GM12878 (cell line): Measurements from ENCODE around the gene NELL1. TPM values are rescaled to one million over a fixed set of nuclear protein-coding genes. Genes with fewer than 3 reads are reported as not detected.

ENCODE experiments used
- ATAC-seq: fragments of 200-7000 bp; cut with Tn5 transposase; 3 replicates; pipeline ENCODE4 v1.9.1; 2020; ENCODE audit warnings: mild to moderate bottlenecking, moderate library complexity
- BruUV-seq: library from RNA; stranded (reverse); fragments of 400-500 nt; replicated peaks from 2 replicates; lab custom pipeline; 2021; lab: Mats Ljungman, UMichigan
- CTCF ChIA-PET: fragments of 300-600 bp; sonication (Branson Sonifier 250); formaldehyde crosslinking; extraction: SDS; loops from one replicate; lab custom pipeline; 2021; ENCODE audit warnings: inconsistent platforms; lab: Yijun Ruan, JAX
- POLR2A ChIA-PET: fragments of 350-600 bp; formaldehyde crosslinking; extraction: SDS; loops from one replicate; lab custom pipeline; 2021; ENCODE audit warnings: inconsistent platforms; lab: Charles Lee
- RAD21 ChIA-PET: fragments of 300-600 bp; sonication (Branson Sonifier 250); formaldehyde crosslinking; loops from one replicate; lab custom pipeline; 2023; ENCODE audit warnings: antibody characterized with exemption; ENCODE audit not compliant: unreplicated experiment; lab: Charles Lee
- SMC1A ChIA-PET: fragments of 300-600 bp; sonication (Branson Sonifier 250); formaldehyde crosslinking; loops from one replicate; lab custom pipeline; 2023; ENCODE audit not compliant: unreplicated experiment, uncharacterized antibody; lab: Charles Lee
- DNase-seq: peaks from one replicate; pipeline ENCODE4 v3.0.0-alpha.2; 2011; ENCODE audit warnings: low read depth, low spot score
- FAIRE-seq: peaks from 3 replicates; lab custom pipeline; 2011; peaks lifted over from hg19 to GRCh38; lab: Jason Lieb, UNC
- H2AFZ ChIP-seq: 2 replicates; pipeline ENCODE4 v1.6.0; 2011; ENCODE audit warnings: low read depth, low read length, control low read depth; ENCODE audit not compliant: control insufficient read depth
- H3K27ac ChIP-seq: 2 replicates; pipeline ENCODE4 v1.5.1; 2011; ENCODE audit warnings: control low read depth; ENCODE audit not compliant: control insufficient read depth, insufficient read depth
- H3K27me3 ChIP-seq, 2 experiments: replicated peaks in 1 of 2; 2 replicates each; pipeline versions ENCODE4 v1.6.0 to v1.6.1; 2011; ENCODE audit warnings: low read length in 1 of 2; ENCODE audit not compliant: control insufficient read depth in 2 of 2, insufficient read depth in 2 of 2
- H3K36me3 ChIP-seq, 2 experiments: 2 replicates each; pipeline ENCODE4 v1.5.1; 2011; ENCODE audit warnings: low read length in 1 of 2; ENCODE audit not compliant: control insufficient read depth in 2 of 2, insufficient read depth in 2 of 2
- H3K4me1 ChIP-seq: 2 replicates; pipeline ENCODE4 v1.6.1; 2011; ENCODE audit warnings: mild to moderate bottlenecking, low read length, moderate library complexity, mixed read lengths; ENCODE audit not compliant: control insufficient read depth, insufficient read depth
- H3K4me2 ChIP-seq: 2 replicates; pipeline ENCODE4 v1.6.0; 2011; ENCODE audit warnings: control low read depth; ENCODE audit not compliant: control insufficient read depth, insufficient read depth
- H3K4me3 ChIP-seq: fragments of 200-600 bp; sonication (generic); 2 replicates; pipeline ENCODE4 v1.5.1; 2016
- H3K79me2 ChIP-seq: 2 replicates; pipeline ENCODE4 v1.6.0; 2011; ENCODE audit warnings: low read length; ENCODE audit not compliant: control insufficient read depth, insufficient read depth
- H3K9ac ChIP-seq: 2 replicates; pipeline ENCODE4 v1.8.0; 2011; ENCODE audit warnings: low read length, control low read depth, mixed read lengths; ENCODE audit not compliant: control insufficient read depth, insufficient read depth
- H3K9me3 ChIP-seq: replicated peaks from 3 replicates; pipeline ENCODE4 v1.5.1; 2011; ENCODE audit warnings: mild to moderate bottlenecking, low read length; ENCODE audit not compliant: control insufficient read depth, insufficient read depth
- H4K20me1 ChIP-seq: 2 replicates; pipeline ENCODE4 v1.6.0; 2011; ENCODE audit not compliant: control insufficient read depth, insufficient read depth
- CBX5 ChIP-seq: sonication (generic); IDR thresholded peaks from 2 replicates; pipeline ENCODE4 v1.6.1; 2016; ENCODE audit warnings: low read depth, moderate library complexity, mild to moderate bottlenecking, inconsistent platforms
- CREB1 ChIP-seq: IDR thresholded peaks from 2 replicates; pipeline ENCODE4 v1.6.1; 2012; ENCODE audit warnings: low read depth, mild to moderate bottlenecking, inconsistent platforms
- FOXK2 ChIP-seq: fragments of 450-650 bp; IDR thresholded peaks from 2 replicates; pipeline ENCODE4 v1.6.1; 2017; ENCODE audit warnings: mild to moderate bottlenecking, moderate library complexity
- HDAC2 ChIP-seq: fragments of 200-600 bp; sonication (generic); IDR thresholded peaks from 2 replicates; pipeline ENCODE4 v1.6.1; 2017
- MAX ChIP-seq: IDR thresholded peaks from 2 replicates; pipeline ENCODE4 v1.6.1; 2012; ENCODE audit warnings: low read depth, low read length, improper control_type of control experiment
- MEF2B ChIP-seq: fragments of 450-650 bp; IDR thresholded peaks from 2 replicates; pipeline ENCODE4 v1.6.1; 2018; ENCODE audit warnings: mild to moderate bottlenecking, moderate library complexity; ENCODE audit not compliant: partially characterized antibody, poor library complexity, severe bottlenecking
- MXI1 ChIP-seq: fragments of 150-350 bp; IDR thresholded peaks from 2 replicates; pipeline ENCODE4 v1.6.1; 2011; ENCODE audit warnings: low read depth, mild to moderate bottlenecking, inconsistent platforms, low read length, improper control_type of control experiment
- NFIC ChIP-seq: IDR thresholded peaks from 2 replicates; pipeline ENCODE4 v1.6.1; 2012; ENCODE audit warnings: low read depth, mild to moderate bottlenecking, inconsistent platforms, low read length, moderate library complexity
- PAX5 ChIP-seq: IDR thresholded peaks from 2 replicates; pipeline ENCODE4 v1.6.1; 2011; ENCODE audit warnings: low read depth, low read length, borderline replicate concordance
- PBX3 ChIP-seq: IDR thresholded peaks from 2 replicates; pipeline ENCODE4 v1.6.1; 2011; ENCODE audit warnings: mild to moderate bottlenecking, low read depth, low read length, moderate library complexity; ENCODE audit not compliant: insufficient replicate concordance
- RAD21 ChIP-seq: IDR thresholded peaks from 2 replicates; pipeline ENCODE4 v1.6.1; 2011; ENCODE audit warnings: mild to moderate bottlenecking, low read depth, low read length, moderate library complexity; ENCODE audit not compliant: insufficient read depth
- RBBP5 ChIP-seq: fragments of 200-600 bp; sonication (generic); conservative IDR thresholded peaks from 2 replicates; pipeline ENCODE4 v1.6.1; 2016
- SIN3A ChIP-seq: IDR thresholded peaks from 2 replicates; pipeline ENCODE4 v1.6.1; 2012; ENCODE audit warnings: low read depth, low read length, improper control_type of control experiment
- SMARCA5 ChIP-seq: fragments of 450-650 bp; IDR thresholded peaks from 2 replicates; pipeline ENCODE4 v1.6.1; 2017; ENCODE audit warnings: mild to moderate bottlenecking
- SREBF1 ChIP-seq: IDR thresholded peaks from 2 replicates; pipeline ENCODE4 v1.6.1; 2012; ENCODE audit warnings: mild to moderate bottlenecking, low read length
- ZZZ3 ChIP-seq: IDR thresholded peaks from 2 replicates; pipeline ENCODE4 v1.6.1; 2011; ENCODE audit warnings: low read depth; ENCODE audit not compliant: control insufficient read depth, insufficient read length
- WGBS: methylation state at CpG from one replicate; pipeline ENCODE4 v1.1.6; 2016; ENCODE audit warnings: low lambda C conversion rate; ENCODE audit not compliant: insufficient replicate concordance, insufficient coverage; ENCODE audit errors: missing lambda C conversion rate; 5-methylcytosine and 5-hydroxymethylcytosine counted together
- in situ Hi-C: fragments of 300-500 bp; cut with MboI; formaldehyde crosslinking; loops from 9 replicates; pipeline ENCODE4 v1.14.3; 2018; ENCODE audit warnings: mixed read lengths
- intact Hi-C: fragments of 100-400 bp; cut with micrococcal nuclease; formaldehyde crosslinking; loops from one replicate; pipeline ENCODE4 v1.14.2; 2022; ENCODE audit not compliant: unreplicated experiment
- polyA plus RNA-seq, 11 experiments: library from polyadenylated mRNA; depleted of rRNA in 4 of 11; unstranded in 6 of 11; stranded (reverse) in 5 of 11; fragments of >200 nt; fragmentation: Nextera tagmentation in 4 of 11; fragmentation: Illumina TruSeq in 1 of 11; extraction: Ambion mirVana in 4 of 11; extraction: Trizol in 1 of 11; gene quantifications; 1 replicate in 1 of 11; 2 replicates in 10 of 11; pipeline versions ENCODE4 v1.2.1 to v1.2.3, GENCODE V29; 2011 to 2016; ENCODE audit warnings: inconsistent platforms in 2 of 11, missing spikeins in 2 of 11, low read depth in 1 of 11
- total RNA-seq, 4 experiments: library from RNA; depleted of rRNA in 3 of 4; stranded (reverse); fragments of >200 nt in 3 of 4; fragmentation: Illumina TruSeq in 1 of 4; extraction: Trizol in 1 of 4; gene quantifications; 2 replicates each; pipeline versions ENCODE4 v1.2.1 to v1.2.3, GENCODE V29; 2013 to 2021
- TF ChIP-seq, protein P1 (sequence below): fragments of 450-650 bp; formaldehyde crosslinking; IDR thresholded peaks from 2 replicates; pipeline ENCODE4 v1.5.0; 2022; ENCODE audit warnings: mild to moderate bottlenecking, missing genetic modification characterization

NELL1 gene
- total and polyA plus RNA-seq, 10 of the 15 experiments (the other 5 are each of a cell fraction or from before 2014, with no cell fraction given): 0.02 to 0.12 TPM; not detected in 8

- ChIA-PET POLR2A (no interaction called here), SMC1A (no interaction called here), CTCF (interaction anchor here (0.6 to 5.1 kb wide), 2 partner anchors 20 to 29 kb away, joined by 3 to 46 read pairs; no protein-coding TSS in a partner anchor), RAD21 (no interaction called here)
- WGBS: 4% methylated on average over 57 of the region's 60 CpGs
- Histone ChIP-seq H3K79me2 (no peaks in the 10 kb centered on the region), H2AFZ (no peak overlapping the region), H3K27me3 (peaks cover 10 to 13% of the 10 kb centered on the region in 2 experiments), H3K9me3 (no peaks in the 10 kb centered on the region), H3K36me3 (no peaks in the 10 kb centered on the region), H3K4me2 (no peak overlapping the region), H3K4me3 (no peak overlapping the region), H3K4me1 (no peaks in the 10 kb centered on the region), H3K9ac (no peak overlapping the region), H4K20me1 (no peaks in the 10 kb centered on the region), H3K27ac (no peak overlapping the region)
- ATAC-seq (no peak), DNase-seq (no peak), FAIRE-seq (no peak)
- in situ Hi-C loops: no loop called here
- BruUV-seq: no TSS peak
- TF ChIP-seq SIN3A (no peak), NFIC (no peak), PBX3 (no peak), HDAC2 (no peak), MEF2B (no peak), CREB1 (no peak), MAX (no peak), FOXK2 (no peak), PAX5 (no peak), ZZZ3 (no peak), RBBP5 (no peak), SREBF1 (no peak), RAD21 (no peak), SMARCA5 (no peak), MXI1 (no peak), CBX5 (no peak)
- TF ChIP-seq, protein P1, sequence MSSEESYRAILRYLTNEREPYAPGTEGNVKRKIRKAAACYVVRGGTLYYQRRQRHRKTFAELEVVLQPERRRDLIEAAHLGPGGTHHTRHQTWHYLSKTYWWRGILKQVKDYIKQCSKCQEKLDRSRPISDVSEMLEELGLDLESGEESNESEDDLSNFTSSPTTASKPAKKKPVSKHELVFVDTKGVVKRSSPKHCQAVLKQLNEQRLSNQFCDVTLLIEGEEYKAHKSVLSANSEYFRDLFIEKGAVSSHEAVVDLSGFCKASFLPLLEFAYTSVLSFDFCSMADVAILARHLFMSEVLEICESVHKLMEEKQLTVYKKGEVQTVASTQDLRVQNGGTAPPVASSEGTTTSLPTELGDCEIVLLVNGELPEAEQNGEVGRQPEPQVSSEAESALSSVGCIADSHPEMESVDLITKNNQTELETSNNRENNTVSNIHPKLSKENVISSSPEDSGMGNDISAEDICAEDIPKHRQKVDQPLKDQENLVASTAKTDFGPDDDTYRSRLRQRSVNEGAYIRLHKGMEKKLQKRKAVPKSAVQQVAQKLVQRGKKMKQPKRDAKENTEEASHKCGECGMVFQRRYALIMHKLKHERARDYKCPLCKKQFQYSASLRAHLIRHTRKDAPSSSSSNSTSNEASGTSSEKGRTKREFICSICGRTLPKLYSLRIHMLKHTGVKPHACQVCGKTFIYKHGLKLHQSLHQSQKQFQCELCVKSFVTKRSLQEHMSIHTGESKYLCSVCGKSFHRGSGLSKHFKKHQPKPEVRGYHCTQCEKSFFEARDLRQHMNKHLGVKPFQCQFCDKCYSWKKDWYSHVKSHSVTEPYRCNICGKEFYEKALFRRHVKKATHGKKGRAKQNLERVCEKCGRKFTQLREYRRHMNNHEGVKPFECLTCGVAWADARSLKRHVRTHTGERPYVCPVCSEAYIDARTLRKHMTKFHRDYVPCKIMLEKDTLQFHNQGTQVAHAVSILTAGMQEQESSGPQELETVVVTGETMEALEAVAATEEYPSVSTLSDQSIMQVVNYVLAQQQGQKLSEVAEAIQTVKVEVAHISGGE (CRISPR knock-in tag): no peak
- intact Hi-C loops: loop anchor here (5.0 kb wide), 1 partner anchor 543 kb away; no protein-coding TSS in a partner anchor
Measured at GRCh38 chr11:20669820-20670684, 666 bp downstream of the NELL1 start.
